Hepatocyte (in vitro differentiated cells): ENCODE measurements around the gene SLC8A1. TPM values are rescaled to one million over a fixed set of nuclear protein-coding genes. Genes with fewer than 3 reads are reported as not detected.

Experiments used
- DNase-seq: peaks from one replicate; pipeline ENCODE4 v3.0.0-alpha.2; 2016; ENCODE audit warnings: low spot score
- H2AFZ ChIP-seq: fragments of 200-600 bp; sonication (generic); 2 replicates; pipeline ENCODE4 v1.6.0; 2016; ENCODE audit warnings: antibody characterized with exemption, mild to moderate bottlenecking
- H3K27ac ChIP-seq: fragments of 200-600 bp; sonication (generic); 2 replicates; pipeline ENCODE4 v1.5.1; 2016; ENCODE audit warnings: mild to moderate bottlenecking
- H3K27me3 ChIP-seq: fragments of 200-600 bp; sonication (generic); 2 replicates; pipeline ENCODE4 v1.6.1; 2016
- H3K36me3 ChIP-seq: fragments of 200-600 bp; sonication (generic); replicated peaks from 2 replicates; pipeline ENCODE4 v1.5.1; 2016; ENCODE audit warnings: low read depth; ENCODE audit not compliant: insufficient read depth
- H3K4me1 ChIP-seq: fragments of 200-600 bp; sonication (generic); 2 replicates; pipeline ENCODE4 v1.5.1; 2016; ENCODE audit warnings: mild to moderate bottlenecking, moderate library complexity; ENCODE audit not compliant: insufficient read depth
- H3K4me2 ChIP-seq: fragments of 200-600 bp; sonication (generic); 2 replicates; pipeline ENCODE4 v1.6.0; 2016
- H3K4me3 ChIP-seq: fragments of 200-600 bp; sonication (generic); 2 replicates; pipeline ENCODE4 v1.5.1; 2016; ENCODE audit warnings: mild to moderate bottlenecking
- H3K79me2 ChIP-seq: fragments of 200-600 bp; sonication (generic); 2 replicates; pipeline ENCODE4 v1.6.0; 2017; ENCODE audit warnings: mild to moderate bottlenecking
- H3K9me2 ChIP-seq: fragments of 200-600 bp; sonication (generic); replicated peaks from 2 replicates; pipeline ENCODE4 v1.6.0; 2017; ENCODE audit warnings: mild to moderate bottlenecking; ENCODE audit not compliant: insufficient read depth
- H3K9me3 ChIP-seq: fragments of 200-600 bp; sonication (generic); 2 replicates; pipeline ENCODE4 v1.5.1; 2016; ENCODE audit warnings: low read depth, mild to moderate bottlenecking
- H4K20me1 ChIP-seq: fragments of 200-600 bp; sonication (generic); 2 replicates; pipeline ENCODE4 v1.6.0; 2016; ENCODE audit warnings: mild to moderate bottlenecking; ENCODE audit not compliant: insufficient read depth, poor library complexity, severe bottlenecking
- EZH2 ChIP-seq: fragments of 200-600 bp; sonication (generic); IDR thresholded peaks from 2 replicates; pipeline ENCODE4 v1.6.1; 2016; ENCODE audit warnings: antibody characterized with exemption, mild to moderate bottlenecking, borderline replicate concordance
- EZH2phosphoT487 ChIP-seq: fragments of 200-600 bp; sonication (generic); IDR thresholded peaks from one replicate; pipeline ENCODE4 v1.6.1; 2018; ENCODE audit warnings: antibody characterized with exemption, mild to moderate bottlenecking, low read depth, moderate library complexity; ENCODE audit not compliant: unreplicated experiment, severe bottlenecking
- WGBS: methylation state at CpG from one replicate; pipeline ENCODE4 v1.1.6; 2016; ENCODE audit warnings: low lambda C conversion rate; ENCODE audit errors: missing lambda C conversion rate; 5-methylcytosine and 5-hydroxymethylcytosine counted together
- polyA plus RNA-seq: library from polyadenylated mRNA; unstranded; fragments of >200 nt; fragmentation: Nextera tagmentation; extraction: Ambion mirVana; gene quantifications from 2 replicates; pipeline ENCODE4 v1.2.1, GENCODE V29; 2016
- total RNA-seq: library from RNA; depleted of rRNA; stranded (reverse); fragments of >200 nt; gene quantifications from 2 replicates; pipeline ENCODE4 v1.2.3, GENCODE V29; 2014
- TF ChIP-seq, protein P1 (sequence below): fragments of 200-600 bp; sonication (generic); IDR thresholded peaks from 2 replicates; pipeline ENCODE4 v1.5.1; 2016; ENCODE audit warnings: antibody characterized with exemption, mild to moderate bottlenecking; ENCODE audit not compliant: poor library complexity

The SLC8A1 gene
- total and polyA plus RNA-seq, 2 experiments from 2014 or later: 2.2 to 8.9 TPM

DNA sequence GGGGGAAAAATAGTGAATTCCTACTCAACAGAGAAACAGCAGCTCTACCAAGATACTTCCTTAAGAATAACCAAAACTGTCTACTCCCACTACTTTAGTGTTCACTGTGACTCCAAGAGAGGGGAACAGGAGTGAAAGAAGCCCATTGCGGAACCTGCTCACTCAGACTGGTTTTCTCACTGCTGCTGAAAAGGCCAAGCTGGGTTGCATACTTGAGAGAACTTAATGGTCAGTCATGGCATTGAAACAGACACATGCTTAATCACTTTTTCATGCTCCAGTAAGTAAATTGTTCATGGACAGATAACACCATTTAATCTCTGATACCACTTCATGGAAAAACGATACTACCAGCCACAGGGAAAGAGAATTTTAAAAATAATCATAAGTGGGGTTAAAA is 35.7 kb upstream of the SLC8A1 start:
- Histone ChIP-seq H3K27ac (no peak overlapping the region), H4K20me1 (no peaks in the 10 kb centered on the region), H3K27me3 (no peaks in the 10 kb centered on the region), H3K36me3 (no peaks in the 10 kb centered on the region), H3K9me2 (no peaks in the 10 kb centered on the region), H3K4me2 (no peak overlapping the region), H2AFZ (no peak overlapping the region), H3K79me2 (no peaks in the 10 kb centered on the region), H3K4me3 (no peak overlapping the region), H3K4me1 (no peaks in the 10 kb centered on the region), H3K9me3 (no peaks in the 10 kb centered on the region)
- 61% methylated on average over 2 of the region's 2 CpGs for WGBS
- TF ChIP-seq EZH2phosphoT487 (no peak), EZH2 (no peak)
- TF ChIP-seq, protein P1, sequence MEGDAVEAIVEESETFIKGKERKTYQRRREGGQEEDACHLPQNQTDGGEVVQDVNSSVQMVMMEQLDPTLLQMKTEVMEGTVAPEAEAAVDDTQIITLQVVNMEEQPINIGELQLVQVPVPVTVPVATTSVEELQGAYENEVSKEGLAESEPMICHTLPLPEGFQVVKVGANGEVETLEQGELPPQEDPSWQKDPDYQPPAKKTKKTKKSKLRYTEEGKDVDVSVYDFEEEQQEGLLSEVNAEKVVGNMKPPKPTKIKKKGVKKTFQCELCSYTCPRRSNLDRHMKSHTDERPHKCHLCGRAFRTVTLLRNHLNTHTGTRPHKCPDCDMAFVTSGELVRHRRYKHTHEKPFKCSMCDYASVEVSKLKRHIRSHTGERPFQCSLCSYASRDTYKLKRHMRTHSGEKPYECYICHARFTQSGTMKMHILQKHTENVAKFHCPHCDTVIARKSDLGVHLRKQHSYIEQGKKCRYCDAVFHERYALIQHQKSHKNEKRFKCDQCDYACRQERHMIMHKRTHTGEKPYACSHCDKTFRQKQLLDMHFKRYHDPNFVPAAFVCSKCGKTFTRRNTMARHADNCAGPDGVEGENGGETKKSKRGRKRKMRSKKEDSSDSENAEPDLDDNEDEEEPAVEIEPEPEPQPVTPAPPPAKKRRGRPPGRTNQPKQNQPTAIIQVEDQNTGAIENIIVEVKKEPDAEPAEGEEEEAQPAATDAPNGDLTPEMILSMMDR: no peak
- no peak for DNase-seq

DNA sequence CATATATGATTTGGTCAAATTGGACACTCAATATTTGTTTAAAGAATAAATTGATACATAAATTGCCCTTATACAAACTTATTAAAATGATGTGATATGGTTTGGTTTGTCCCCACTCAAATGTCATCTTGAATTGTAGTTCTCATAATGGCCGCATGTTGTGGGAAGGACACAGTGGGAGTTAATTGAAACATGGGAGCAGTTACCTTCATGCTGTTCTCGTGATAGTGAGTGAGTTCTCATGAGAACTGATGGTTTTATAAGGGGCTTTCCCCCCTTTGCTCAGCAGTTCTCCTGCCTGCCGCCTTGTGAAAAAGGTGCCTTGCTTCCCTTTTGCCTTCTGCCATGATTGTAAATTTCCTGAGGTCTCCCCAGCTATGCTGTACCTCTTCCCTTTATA is 34.0 kb upstream of the SLC8A1 start:
- 86% methylated on average over 3 of the region's 3 CpGs for WGBS
- Histone ChIP-seq H3K4me1 (no peaks in the 10 kb centered on the region), H3K9me3 (no peaks in the 10 kb centered on the region), H3K36me3 (no peaks in the 10 kb centered on the region), H3K79me2 (no peaks in the 10 kb centered on the region), H3K4me2 (no peak overlapping the region), H3K27ac (no peak overlapping the region), H3K9me2 (no peaks in the 10 kb centered on the region), H3K27me3 (no peaks in the 10 kb centered on the region), H2AFZ (no peak overlapping the region), H4K20me1 (no peaks in the 10 kb centered on the region), H3K4me3 (no peak overlapping the region)
- TF ChIP-seq EZH2phosphoT487 (no peak), EZH2 (no peak)
- TF ChIP-seq, protein P1: no peak
- DNase-seq: no peak

DNA sequence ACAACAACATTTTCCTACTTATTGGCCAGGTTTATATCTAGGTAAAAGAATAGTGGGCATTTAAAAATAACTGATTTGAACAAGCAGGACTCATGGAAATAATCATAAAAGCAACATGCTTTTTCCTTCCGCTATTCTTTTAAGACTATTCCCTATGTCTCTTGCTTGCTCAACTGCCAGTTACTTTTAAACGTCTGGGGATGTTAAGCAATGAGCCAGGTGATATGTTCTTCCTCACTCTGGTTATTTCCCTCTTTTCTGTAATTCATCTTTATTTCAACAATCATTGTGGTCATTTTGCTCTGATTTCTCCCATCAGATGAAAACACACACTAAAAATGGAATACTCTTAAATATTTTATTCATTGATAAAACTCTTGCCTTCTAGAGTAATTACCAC is 33.4 kb upstream of the SLC8A1 start:
- no peaks in the 10 kb centered on the region for H3K9me3 ChIP-seq
- no peaks in the 10 kb centered on the region for H3K9me2 ChIP-seq
- WGBS: 86% methylated on average over 2 of the region's 2 CpGs
- no peaks in the 10 kb centered on the region for H4K20me1 ChIP-seq
- no peak overlapping the region for H3K4me3 ChIP-seq
- H3K36me3 ChIP-seq: no peaks in the 10 kb centered on the region
- no peak for TF ChIP-seq EZH2phosphoT487
- TF ChIP-seq, protein P1: no peak
- TF ChIP-seq EZH2: no peak
- no peaks in the 10 kb centered on the region for H3K4me1 ChIP-seq
- no peak overlapping the region for H3K4me2 ChIP-seq
- no peaks in the 10 kb centered on the region for H3K27me3 ChIP-seq
- no peak overlapping the region for H3K27ac ChIP-seq
- no peak overlapping the region for H2AFZ ChIP-seq
- no peak for DNase-seq
- H3K79me2 ChIP-seq: no peaks in the 10 kb centered on the region
